Measurements from ENCODE around the gene CTR9. TPM values are rescaled to one million over a fixed set of nuclear protein-coding genes. Genes with fewer than 3 reads are reported as not detected.

The CTR9 gene
- polyA plus RNA-seq, 1 of the 3 experiments (the other 2 are of a cell fraction): 10.1 TPM

GRCh38 chr11:10808235-10808552 lies 57.1 kb downstream of the CTR9 start:
- Histone ChIP-seq H3K27me3 (ENCODE audit: insufficient read depth) (no peaks in the 10 kb centered on the region), H3K36me3 (replicated peaks in 1 of 2; ENCODE audit: control insufficient read depth in 1 of 2, insufficient read depth in 2 of 2, low read length in 1 of 2) (peaks cover 39 to 45% of the 10 kb centered on the region in 2 experiments), H3K4me2 (peak overlapping the region; percentile 88), H3K9ac (peak overlapping the region; percentile 100), H3K79me2 (ENCODE audit: insufficient read depth) (peaks cover 61% of the 10 kb centered on the region), H3K9me3 (no peaks in the 10 kb centered on the region), H3K9me2 (no peaks in the 10 kb centered on the region), H4K20me1 (ENCODE audit: insufficient read depth) (peaks cover 45% of the 10 kb centered on the region), H3K4me1 (ENCODE audit: control insufficient read depth in 1 of 2, insufficient read depth in 2 of 2, low read depth in 1 of 2, low read length in 1 of 2) (peaks cover 17 to 27% of the 10 kb centered on the region in 2 experiments), H3F3A (replicated peaks; ENCODE audit: insufficient read depth) (peaks cover 34% of the 10 kb centered on the region), H2AFZ (ENCODE audit: low read depth) (peak overlapping the region; percentile 15; the same call in 1 of the 2 replicates), H3K27ac (ENCODE audit: low read depth in 2 of 2, low read length in 1 of 2) (peak overlapping the region; percentile 94 to 95), H3K4me3 (ENCODE audit: low read depth in 2 of 2, low read length in 1 of 2) (peak overlapping the region; percentile 75 to 93)
- no peak for DNase-seq
- ChIA-PET POLR2A (interaction anchor here (0.6 to 3.1 kb wide), 24 partner anchors 10 to 1201 kb away, joined by 3 to 84 read pairs (median 5); partner anchors contain the start of genes CTR9 and ZBED5), CTCF (interaction anchor here (0.7 to 3.9 kb wide), 6 partner anchors 10 to 1337 kb away, joined by 3 to 35 read pairs (median 8); no protein-coding TSS in a partner anchor)
- no peak for TF ChIP-seq MAX (IDR thresholded peaks at IDR 0.05; ENCODE audit: low read depth)
- no peak for TF ChIP-seq POLR2AphosphoS5 (IDR thresholded peaks at IDR 0.05; ENCODE audit: low read depth, low read length)
- TF ChIP-seq CHD2 (IDR thresholded peaks at IDR 0.05; ENCODE audit: low read length, partially characterized antibody): no peak
- TF ChIP-seq CTCF (IDR thresholded peaks at IDR 0.05): no peak
- no peak for TF ChIP-seq TCF12 (IDR thresholded peaks at IDR 0.05)
- TF ChIP-seq TEAD4 (IDR thresholded peaks at IDR 0.05; ENCODE audit: borderline replicate concordance, insufficient read depth): no peak
- no peak for TF ChIP-seq RCOR1 (IDR thresholded peaks at IDR 0.05; ENCODE audit: low read length)
- no peak for TF ChIP-seq SIN3A (IDR thresholded peaks at IDR 0.05; ENCODE audit: borderline replicate concordance, low read depth, low read length)
- TF ChIP-seq RXRA (IDR thresholded peaks at IDR 0.05; ENCODE audit: borderline replicate concordance, low read depth): no peak
- TF ChIP-seq MXI1 (IDR thresholded peaks at IDR 0.05; ENCODE audit: low read depth, low read length): no peak
- no peak for TF ChIP-seq TAF1 (IDR thresholded peaks at IDR 0.05; ENCODE audit: borderline replicate concordance, low read depth, low read length)
- no peak for TF ChIP-seq SMC3 (IDR thresholded peaks at IDR 0.05; ENCODE audit: low read depth, low read length)
- TF ChIP-seq ZBTB33 (IDR thresholded peaks at IDR 0.05; ENCODE audit: borderline replicate concordance, low read depth): no peak
- no peak for TF ChIP-seq REST (IDR thresholded peaks at IDR 0.05; ENCODE audit: low read depth, low read length)
- TF ChIP-seq NFIC (IDR thresholded peaks at IDR 0.05; ENCODE audit: borderline replicate concordance): no peak
- no peak for TF ChIP-seq RAD21 (IDR thresholded peaks at IDR 0.05; ENCODE audit: low read length)
- WGBS (ENCODE audit: low lambda C conversion rate): 1% methylated on average over 13 of the region's 36 CpGs

Measured in SK-N-SH (cell line).